SU-DHL-6 (cell line): ENCODE measurements around the gene EXOC2.

ENCODE experiments used
- H2AFZ ChIP-seq: fragments of 200-600 bp; sonication (generic); 2 replicates; pipeline ENCODE4 v1.6.1; 2014; ENCODE audit warnings: low read depth, mild to moderate bottlenecking, moderate library complexity, mixed read lengths, antibody characterized with exemption, low read length; ENCODE audit not compliant: severe bottlenecking
- H3F3A ChIP-seq: fragments of 200-600 bp; shearing (Covaris generic); 2 replicates; pipeline ENCODE4 v1.6.0; 2016; ENCODE audit warnings: antibody characterized with exemption, mild to moderate bottlenecking; ENCODE audit not compliant: insufficient read depth
- H3K27ac ChIP-seq: fragments of 200-600 bp; sonication (generic); 2 replicates; pipeline ENCODE4 v1.5.1; 2016; ENCODE audit warnings: low read depth, mild to moderate bottlenecking, low read length, moderate library complexity, mixed read lengths
- H3K27me3 ChIP-seq: fragments of 200-600 bp; sonication (generic), shearing (Covaris generic); 2 replicates; pipeline ENCODE4 v1.6.0; 2014; ENCODE audit warnings: mild to moderate bottlenecking, low read length
- H3K36me3 ChIP-seq: fragments of 200-600 bp; sonication (generic); 2 replicates; pipeline ENCODE4 v1.6.1; 2014; ENCODE audit warnings: mild to moderate bottlenecking, low read length, mixed read lengths
- H3K4me2 ChIP-seq: fragments of 300-600, 200-600 bp; shearing (Covaris generic), sonication (generic); 2 replicates; pipeline ENCODE4 v1.6.0; 2014; ENCODE audit warnings: low read length, low read depth, mild to moderate bottlenecking; ENCODE audit not compliant: poor library complexity, severe bottlenecking
- H3K4me3 ChIP-seq: fragments of 200-600 bp; sonication (generic); 2 replicates; pipeline ENCODE4 v1.5.1; 2014; ENCODE audit warnings: antibody characterized with exemption, low read length, mild to moderate bottlenecking, mixed read lengths; ENCODE audit not compliant: insufficient read depth, poor library complexity, severe bottlenecking
- H3K79me2 ChIP-seq: fragments of 200-600 bp; sonication (generic); 2 replicates; pipeline ENCODE4 v1.6.1; 2014; ENCODE audit warnings: mild to moderate bottlenecking, low read length, moderate library complexity; ENCODE audit not compliant: insufficient read depth
- H3K9ac ChIP-seq: fragments of 200-600 bp; sonication (generic); 2 replicates; pipeline ENCODE4 v1.7.0; 2014; ENCODE audit warnings: mild to moderate bottlenecking, low read length
- H3K9me2 ChIP-seq: fragments of 200-600 bp; sonication (generic); replicated peaks from 2 replicates; pipeline ENCODE4 v1.6.1; 2014; ENCODE audit warnings: low read length; ENCODE audit not compliant: insufficient read depth
- H3K9me3 ChIP-seq: fragments of 200-600 bp; sonication (generic); 2 replicates; pipeline ENCODE4 v1.6.1; 2014; ENCODE audit warnings: low read length, mixed read lengths; ENCODE audit not compliant: insufficient read depth
- H4K20me1 ChIP-seq: fragments of 200-600 bp; sonication (generic); 2 replicates; pipeline ENCODE4 v1.6.1; 2014; ENCODE audit warnings: low read depth, mild to moderate bottlenecking, antibody characterized with exemption, low read length, moderate library complexity, mixed read lengths
- CTCF ChIP-seq: fragments of 200-600 bp; sonication (generic); IDR thresholded peaks from one replicate; pipeline ENCODE4 v1.5.1; 2017; ENCODE audit warnings: antibody characterized with exemption, mild to moderate bottlenecking, low read length, moderate library complexity; ENCODE audit not compliant: insufficient read depth, poor library complexity, severe bottlenecking
- EZH2phosphoT487 ChIP-seq: fragments of 200-600 bp; sonication (generic), shearing (Covaris generic); conservative IDR thresholded peaks from 2 replicates; pipeline ENCODE4 v1.6.1; 2018; ENCODE audit warnings: mild to moderate bottlenecking, antibody characterized with exemption, low read length, moderate library complexity, mixed read lengths

Gene EXOC2

DNA sequence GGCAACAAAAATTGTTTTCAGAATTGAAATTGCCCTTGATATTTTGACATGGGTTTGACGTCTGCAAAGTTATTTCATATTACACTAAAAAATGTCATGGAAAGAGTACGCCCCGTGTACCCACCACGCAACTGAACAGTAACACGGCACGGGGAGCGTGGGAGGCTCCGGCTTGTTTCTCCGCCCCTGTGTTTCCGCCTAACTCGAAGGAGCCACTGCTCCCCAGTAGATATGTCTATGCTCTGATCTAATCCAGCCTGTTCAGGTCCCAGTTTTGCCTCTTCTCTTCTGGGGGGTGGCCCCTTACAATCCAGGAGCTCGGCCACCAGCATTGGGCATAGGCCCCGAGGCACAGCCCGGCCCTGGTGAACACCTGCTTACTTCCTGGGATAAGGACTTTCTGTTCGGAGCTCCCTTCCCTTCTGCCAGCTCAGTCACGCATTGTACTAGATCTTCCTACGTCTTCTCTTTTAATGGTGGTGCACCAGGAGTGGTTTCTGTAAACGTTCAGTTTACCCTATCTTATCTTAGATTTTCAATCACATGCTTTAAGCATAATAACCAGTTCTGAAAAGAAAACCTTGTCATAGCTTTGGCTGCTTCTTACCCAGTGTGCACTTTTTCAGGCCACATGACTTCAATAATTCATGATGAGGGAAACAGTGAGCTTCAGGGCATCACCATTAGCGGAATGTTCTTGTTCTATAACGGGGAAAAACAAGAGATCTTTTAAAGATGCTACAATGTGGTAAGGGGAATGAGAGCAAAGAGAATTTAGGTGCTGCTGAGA is 43.9 kb upstream of the EXOC2 start:
- no peak overlapping the region for H2AFZ ChIP-seq
- no peaks in the 10 kb centered on the region for H3F3A ChIP-seq

GRCh38 chr6:733431-734219 is 40.7 kb upstream of the EXOC2 start:
- Histone ChIP-seq H3K4me2 (no peak overlapping the region), H4K20me1 (no peaks in the 10 kb centered on the region; the same call in 1 of the 2 replicates), H3K9me2 (no peaks in the 10 kb centered on the region), H3K79me2 (no peaks in the 10 kb centered on the region), H3K36me3 (no peaks in the 10 kb centered on the region), H3K27ac (no peak overlapping the region), H3K4me3 (no peak overlapping the region), H3K27me3 (no peaks in the 10 kb centered on the region), H3F3A (no peaks in the 10 kb centered on the region), H2AFZ (no peak overlapping the region), H3K9ac (no peak overlapping the region), H3K9me3 (no peaks in the 10 kb centered on the region)
- TF ChIP-seq EZH2phosphoT487 (no peak), CTCF (no peak)

More for the DNA sequence above, 43.9 kb upstream of the EXOC2 start:
- H3K9ac ChIP-seq, result no peak overlapping the region
- no peaks in the 10 kb centered on the region for H3K36me3 ChIP-seq
- no peaks in the 10 kb centered on the region for H3K27me3 ChIP-seq
- no peak overlapping the region for H3K27ac ChIP-seq
- no peaks in the 10 kb centered on the region; the same call in 1 of the 2 replicates for H4K20me1 ChIP-seq
- TF ChIP-seq CTCF (no peak), EZH2phosphoT487 (no peak)
- H3K79me2 ChIP-seq, result no peaks in the 10 kb centered on the region
- H3K9me2 ChIP-seq, result no peaks in the 10 kb centered on the region
- H3K4me3 ChIP-seq, result no peak overlapping the region
- no peak overlapping the region for H3K4me2 ChIP-seq
- H3K9me3 ChIP-seq, result no peaks in the 10 kb centered on the region

DNA sequence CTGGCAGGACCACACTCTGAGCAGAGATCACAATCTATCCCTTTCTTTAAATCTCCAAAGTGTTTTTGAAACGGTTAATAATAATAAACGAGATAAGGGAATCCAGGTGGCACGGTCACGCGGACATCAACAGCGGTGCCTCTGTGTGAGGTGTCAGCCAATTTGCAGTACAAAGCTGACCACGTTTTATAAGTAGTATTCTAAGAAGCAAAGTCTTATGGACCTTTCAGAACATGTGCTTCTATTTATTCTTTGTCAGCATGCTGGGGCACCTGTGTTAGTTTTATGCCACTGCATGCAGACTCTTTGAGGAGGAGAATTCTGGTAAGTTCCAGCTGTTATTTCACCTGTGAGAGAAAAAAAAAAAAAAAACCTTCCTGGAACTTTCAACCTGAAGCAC is 39.0 kb upstream of the EXOC2 start:
- H3K4me3 ChIP-seq, result no peak overlapping the region
- no peaks in the 10 kb centered on the region for H3K79me2 ChIP-seq
- H3K9me2 ChIP-seq, result no peaks in the 10 kb centered on the region
- TF ChIP-seq CTCF, result no peak
- TF ChIP-seq EZH2phosphoT487, result no peak
- no peaks in the 10 kb centered on the region for H3F3A ChIP-seq
- no peak overlapping the region for H3K4me2 ChIP-seq
- no peak overlapping the region for H3K27ac ChIP-seq
- H3K9ac ChIP-seq, result no peak overlapping the region
- H2AFZ ChIP-seq, result no peak overlapping the region
- no peaks in the 10 kb centered on the region for H4K20me1 ChIP-seq
- 0 out of 2 replicates have a peak, but pooled peaks cover 3% of the 10 kb centered on the region for H3K27me3 ChIP-seq
- no peaks in the 10 kb centered on the region for H3K9me3 ChIP-seq
- H3K36me3 ChIP-seq, result no peaks in the 10 kb centered on the region
